HL-60 (cell line): ENCODE measurements around the gene SLC25A2.
"Not testable (repeated sequence)": the region's sequence is repeated elsewhere in the genome, so short reads cannot be mapped to it uniquely, and the experiment has no call there.

Experiments
- DNase-seq, 2 experiments: peaks; one replicate each; pipeline ENCODE4 v3.0.0-alpha.2; 2010 to 2020; ENCODE audit warnings: low read depth in 1 of 2, low spot score in 1 of 2
- H3K27ac ChIP-seq: fragments of 250-450 bp; sonication (Bioruptor Pico); replicated peaks from 2 replicates; pipeline ENCODE4 v1.5.1; 2020; ENCODE audit warnings: mild to moderate bottlenecking, moderate library complexity
- H3K27me3 ChIP-seq: fragments of 250-450 bp; sonication (Bioruptor Pico); 2 replicates; pipeline ENCODE4 v1.5.1; 2021; ENCODE audit warnings: mild to moderate bottlenecking, moderate library complexity; ENCODE audit not compliant: insufficient read depth, poor library complexity, severe bottlenecking
- H3K4me3 ChIP-seq: replicated peaks from 2 replicates; pipeline ENCODE4 v1.5.1; 2011; ENCODE audit warnings: mild to moderate bottlenecking, control low read depth, low read length; ENCODE audit not compliant: insufficient read depth
- CTCF ChIP-seq: IDR thresholded peaks from one replicate; pipeline ENCODE4 v1.5.1; 2011; ENCODE audit warnings: low read length, control low read depth, inconsistent platforms; ENCODE audit not compliant: insufficient read depth
- GABPA ChIP-seq: IDR thresholded peaks from 2 replicates; pipeline ENCODE4 v1.6.1; 2012; ENCODE audit warnings: low read depth
- POLR2AphosphoS5 ChIP-seq: IDR thresholded peaks from 2 replicates; pipeline ENCODE4 v1.6.1; 2012; ENCODE audit warnings: low read depth
- REST ChIP-seq: IDR thresholded peaks from 2 replicates; pipeline ENCODE4 v1.6.1; 2012; ENCODE audit warnings: low read depth; ENCODE audit not compliant: insufficient replicate concordance
- SPI1 ChIP-seq: IDR thresholded peaks from 2 replicates; pipeline ENCODE4 v1.6.1; 2012; ENCODE audit warnings: low read depth, mild to moderate bottlenecking, borderline replicate concordance

The SLC25A2 gene

GRCh38 chr5:141319699-141320098 is 15.8 kb upstream of the SLC25A2 start:
- Histone ChIP-seq H3K4me3 (peak overlapping the region; percentile 47), H3K27me3 (no peaks in the 10 kb centered on the region), H3K27ac (peak overlapping the region; percentile 84; the same call in 1 of the 2 replicates)
- no peak for DNase-seq
- TF ChIP-seq REST (no peak), CTCF (no peak), POLR2AphosphoS5 (no peak), SPI1 (no peak), GABPA (no peak)

GRCh38 chr5:141319202-141319601 is 15.4 kb upstream of the SLC25A2 start:
- DNase-seq = no peak
- no peak overlapping the region for H3K4me3 ChIP-seq
- TF ChIP-seq SPI1 (no peak), POLR2AphosphoS5 (no peak), GABPA (no peak), REST (no peak), CTCF (no peak)
- H3K27me3 ChIP-seq = no peaks in the 10 kb centered on the region
- no peak overlapping the region for H3K27ac ChIP-seq

- not testable (repeated sequence) for H3K27ac ChIP-seq, DNase-seq, H3K4me3 ChIP-seq, H3K27me3 ChIP-seq
Observed at GRCh38 chr5:141316963-141317362, 13.1 kb upstream of the SLC25A2 start.

- no peak overlapping the region for H3K4me3 ChIP-seq
- no peak for DNase-seq
- peak; percentile 85 for TF ChIP-seq SPI1
- TF ChIP-seq CTCF = no peak
- H3K27me3 ChIP-seq = no peaks in the 10 kb centered on the region
- H3K27ac ChIP-seq = no peak overlapping the region
Observed at GRCh38 chr5:141313711-141314110, 9.9 kb upstream of the SLC25A2 start.
